ENCODE data around the gene LARP4.
"Not testable (repeated sequence)": the region's sequence is repeated elsewhere in the genome, so short reads cannot be mapped to it uniquely, and the experiment has no call there.

The LARP4 gene

GRCh38 chr12:50400638-50401499, at the start of gene LARP4:
TSS of gene LARP4 (plus strand) at chr12:50400885. CDS start at chr12:50401011, 126 bp downstream.
- DNase-seq (ENCODE audit: low read depth in 2 of 2, low spot score in 1 of 2) = peak; percentile 70 to 80

DNA sequence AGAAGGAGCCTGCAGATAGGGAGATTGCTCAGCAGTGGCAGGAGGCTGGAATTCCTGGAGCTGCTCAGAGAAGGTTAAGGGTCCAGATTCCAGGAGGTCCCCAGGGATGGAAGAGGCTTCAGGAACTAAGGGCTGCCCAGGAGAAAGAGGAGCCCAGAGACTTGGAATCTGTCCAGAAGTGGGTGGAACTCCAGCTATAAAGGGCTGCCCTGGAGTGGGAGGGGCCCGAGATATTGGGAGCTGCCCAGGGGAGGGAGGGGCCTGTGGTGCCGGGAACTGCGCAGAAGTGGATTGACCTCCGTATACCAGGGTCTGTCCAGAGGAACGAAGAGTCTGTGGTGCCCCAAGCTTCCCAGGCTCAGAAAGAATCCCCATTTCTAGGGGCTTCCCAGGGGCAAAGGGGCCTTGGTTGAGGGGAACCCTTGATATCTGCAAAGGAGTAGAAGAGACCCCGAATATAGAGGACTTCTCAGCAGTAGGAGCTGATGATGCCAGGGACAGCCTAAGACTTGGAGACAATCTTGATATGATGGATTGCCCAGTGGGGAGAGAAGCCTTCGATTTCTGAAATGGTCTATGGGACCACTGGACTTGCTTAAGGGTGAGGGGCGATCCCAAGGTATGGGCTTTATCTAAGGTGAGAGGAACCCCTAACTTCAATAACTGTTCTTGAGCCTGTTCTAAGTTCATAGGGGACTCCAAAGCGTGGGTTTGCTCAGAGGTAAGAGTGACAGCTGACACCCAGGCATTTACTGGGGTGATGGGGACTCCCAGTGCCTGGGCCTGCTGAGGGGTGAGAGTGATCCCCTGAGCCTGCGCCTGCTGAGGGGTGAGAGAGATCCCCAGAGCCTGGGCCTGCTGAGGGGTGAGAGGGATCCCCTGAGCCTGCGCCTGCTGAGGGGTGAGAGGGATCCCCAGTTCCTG, 49.3 kb upstream of the LARP4 start:
- no peak for DNase-seq (ENCODE audit: low read depth in 2 of 2, low spot score in 1 of 2)

- DNase-seq (ENCODE audit: low read depth in 2 of 2, low spot score in 1 of 2) = no peak
Measured at GRCh38 chr12:50353404-50353803, 47.3 kb upstream of the LARP4 start.

DNA sequence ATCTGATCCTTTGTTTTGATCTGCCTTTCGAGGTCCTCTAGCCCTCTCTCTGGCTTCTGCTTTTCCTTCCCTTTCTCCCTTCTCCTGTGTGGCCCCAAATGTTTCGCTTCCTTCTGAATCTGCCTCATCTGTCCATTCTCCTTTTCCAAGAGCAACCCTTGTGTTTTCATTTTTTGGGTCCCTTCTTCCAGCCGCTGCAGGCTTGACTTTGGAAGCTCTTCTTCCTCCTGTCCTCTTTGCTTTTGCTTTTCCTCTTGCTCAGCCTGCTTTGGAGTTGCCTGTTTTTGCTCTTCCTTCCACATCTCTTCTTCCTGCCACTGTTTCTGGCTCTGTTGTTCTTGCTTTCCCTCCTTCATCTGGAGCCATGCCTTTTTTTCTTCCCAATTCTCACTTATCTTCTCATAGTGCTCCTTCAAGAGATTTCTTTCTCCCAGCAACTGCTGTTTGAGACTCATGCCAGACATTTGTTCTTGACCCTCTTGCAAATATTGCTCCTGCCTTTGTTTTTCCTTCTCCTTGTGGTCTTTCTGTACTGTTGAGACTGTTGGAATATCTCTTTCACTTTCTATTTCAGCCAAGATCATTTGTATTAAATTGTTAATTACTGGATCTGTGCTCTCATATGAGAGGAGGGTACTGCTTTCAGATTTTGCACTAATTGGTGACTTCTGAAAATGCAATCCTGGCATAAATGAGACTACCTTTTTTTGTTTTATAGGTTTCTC, 46.7 kb upstream of the LARP4 start:
- no peak for DNase-seq (ENCODE audit: low read depth in 2 of 2, low spot score in 1 of 2)

GRCh38 chr12:50354908-50355307, 45.8 kb upstream of the LARP4 start:
- DNase-seq (ENCODE audit: low read depth in 2 of 2, low spot score in 1 of 2) = no peak

GRCh38 chr12:50355365-50355764, 45.3 kb upstream of the LARP4 start:
- DNase-seq (ENCODE audit: low read depth in 2 of 2, low spot score in 1 of 2) = no peak

- DNase-seq (ENCODE audit: low read depth in 2 of 2, low spot score in 1 of 2) = no peak
Measured at GRCh38 chr12:50362671-50363070, 38.0 kb upstream of the LARP4 start.

DNA sequence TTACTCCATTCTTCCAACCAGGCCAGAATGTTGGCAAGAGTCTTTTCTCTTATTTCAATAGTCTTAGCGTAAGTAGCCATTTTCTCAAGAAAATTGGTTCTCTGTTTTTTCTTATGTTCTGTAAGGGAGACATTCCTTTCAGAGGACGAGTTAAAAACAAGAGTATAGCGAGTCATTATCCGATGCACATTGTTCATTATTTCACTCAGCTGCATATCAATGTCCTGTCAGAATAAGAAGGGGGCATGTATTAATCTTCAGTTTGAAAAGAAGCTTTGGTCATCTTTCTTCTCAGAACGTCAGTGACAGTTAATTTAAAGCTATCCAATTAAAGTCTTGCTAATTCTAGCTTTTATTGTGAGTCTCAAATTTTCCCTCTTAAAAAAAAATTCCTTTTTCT, 37.5 kb upstream of the LARP4 start:
- no peak for DNase-seq (ENCODE audit: low read depth in 2 of 2, low spot score in 1 of 2)

DNA sequence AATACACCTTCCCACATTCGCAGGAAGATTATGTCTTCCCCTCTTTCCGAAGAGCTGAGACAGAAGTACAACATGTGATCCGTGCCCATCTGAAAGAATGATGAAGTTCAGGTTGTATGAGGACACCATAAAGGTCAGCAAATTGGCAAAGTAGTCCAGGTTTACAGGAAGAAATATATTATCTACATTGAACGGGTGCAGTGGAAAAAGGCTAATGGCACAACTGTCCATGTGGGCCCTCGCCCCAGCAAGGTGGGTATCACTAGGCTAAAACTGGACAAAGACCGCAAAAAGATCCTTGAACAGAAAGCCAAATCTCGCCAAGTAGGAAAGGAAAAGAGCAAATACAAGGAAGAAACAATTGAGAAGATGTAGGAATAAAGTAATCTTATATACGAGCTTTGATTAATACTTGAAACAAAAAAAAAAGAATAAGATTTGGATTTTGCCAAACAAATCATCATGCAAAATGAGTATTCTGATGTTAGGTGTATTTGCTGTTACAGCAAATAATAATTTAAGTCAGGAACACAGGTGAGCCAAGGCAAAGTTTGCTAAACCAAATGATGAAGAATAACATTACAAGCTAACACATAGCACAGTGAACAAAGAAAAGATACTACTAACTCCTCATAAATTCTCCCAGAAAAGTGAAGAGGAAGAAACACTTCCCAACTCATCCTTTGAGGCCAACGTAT, 34.8 kb upstream of the LARP4 start:
- no peak for DNase-seq (ENCODE audit: low read depth in 2 of 2, low spot score in 1 of 2)

GRCh38 chr12:50370672-50371071, 30.0 kb upstream of the LARP4 start:
- DNase-seq (ENCODE audit: low read depth in 2 of 2, low spot score in 1 of 2) = not testable (repeated sequence)

GRCh38 chr12:50375802-50376201, 24.9 kb upstream of the LARP4 start:
- DNase-seq (ENCODE audit: low read depth in 2 of 2, low spot score in 1 of 2) = no peak

DNA sequence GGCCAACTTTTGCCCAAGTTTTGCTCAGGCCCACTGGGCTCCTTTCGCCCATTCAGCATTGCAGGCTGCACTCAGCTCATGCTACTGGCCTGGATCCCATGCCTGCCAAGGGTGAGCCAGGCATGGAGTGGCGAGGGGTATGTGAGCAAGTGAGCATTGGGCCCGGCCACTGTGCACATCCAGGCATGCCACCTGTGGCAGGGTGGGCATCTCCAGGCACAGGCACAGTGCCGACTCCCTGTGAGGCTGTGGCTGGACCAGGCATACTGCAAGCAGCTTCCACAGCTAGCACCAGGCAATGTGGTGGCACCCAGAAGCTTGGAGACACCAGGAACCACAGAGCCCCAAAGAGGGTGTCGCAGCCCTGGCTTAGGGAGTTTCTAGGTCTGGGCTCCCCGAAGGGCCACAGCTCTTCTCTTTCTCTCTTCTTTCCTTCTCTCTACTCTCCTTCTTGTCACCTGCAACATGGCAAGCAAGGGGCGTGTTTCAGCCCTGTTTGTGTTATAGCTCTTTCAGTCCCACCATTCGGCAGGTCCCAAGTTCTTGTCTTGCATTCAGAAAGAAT, 19.8 kb upstream of the LARP4 start:
- DNase-seq (ENCODE audit: low read depth in 2 of 2, low spot score in 1 of 2) = no peak

DNA sequence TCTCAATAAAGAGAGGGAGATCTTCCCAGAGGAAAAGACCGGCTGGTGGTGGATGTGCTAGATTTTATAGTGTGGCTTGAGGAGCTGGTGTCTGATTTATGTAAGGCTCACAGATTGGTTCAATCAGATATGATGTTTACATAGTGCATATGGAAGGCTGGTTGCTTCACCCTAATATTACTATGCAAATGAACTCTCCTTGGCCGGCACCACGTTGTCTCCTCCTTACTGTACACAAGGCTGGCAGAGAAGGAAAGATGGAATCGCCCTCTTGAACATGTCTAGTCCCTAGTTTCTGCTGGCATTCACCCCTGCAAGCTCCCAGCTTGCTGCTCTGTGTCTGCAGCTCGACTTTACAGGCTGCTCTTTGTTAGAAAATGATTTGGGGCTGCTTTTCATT, 13.2 kb upstream of the LARP4 start:
- no peak for DNase-seq (ENCODE audit: low read depth in 2 of 2, low spot score in 1 of 2)

DNA sequence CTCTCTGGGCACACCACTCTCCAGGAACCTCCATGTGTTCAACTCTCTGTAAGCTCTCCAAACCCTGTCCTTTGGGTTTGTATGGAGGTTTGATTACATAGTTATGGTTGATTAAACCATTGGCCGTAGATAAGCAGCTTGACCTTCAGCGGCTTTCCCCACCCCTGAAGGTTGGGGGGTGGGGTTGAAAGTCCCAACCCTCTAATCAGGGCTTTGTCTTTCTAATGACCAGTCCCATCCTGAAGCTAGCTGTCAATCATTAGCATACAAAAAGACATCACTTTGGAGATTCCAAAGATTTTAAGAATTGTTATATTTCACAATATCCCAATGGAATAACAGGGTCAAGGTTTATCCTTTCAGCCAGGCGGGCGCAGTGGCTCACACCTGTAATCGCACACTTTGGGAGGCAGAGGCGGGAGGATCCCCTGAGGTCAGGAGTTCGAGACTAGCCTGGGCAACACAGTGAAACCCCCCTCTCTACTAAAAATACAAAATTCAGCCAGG, 12.7 kb upstream of the LARP4 start:
- DNase-seq (ENCODE audit: low read depth in 2 of 2, low spot score in 1 of 2) = no peak

- not testable (repeated sequence) for DNase-seq (ENCODE audit: low read depth in 2 of 2, low spot score in 1 of 2)
Measured at GRCh38 chr12:50388793-50389192, 11.9 kb upstream of the LARP4 start.

DNA sequence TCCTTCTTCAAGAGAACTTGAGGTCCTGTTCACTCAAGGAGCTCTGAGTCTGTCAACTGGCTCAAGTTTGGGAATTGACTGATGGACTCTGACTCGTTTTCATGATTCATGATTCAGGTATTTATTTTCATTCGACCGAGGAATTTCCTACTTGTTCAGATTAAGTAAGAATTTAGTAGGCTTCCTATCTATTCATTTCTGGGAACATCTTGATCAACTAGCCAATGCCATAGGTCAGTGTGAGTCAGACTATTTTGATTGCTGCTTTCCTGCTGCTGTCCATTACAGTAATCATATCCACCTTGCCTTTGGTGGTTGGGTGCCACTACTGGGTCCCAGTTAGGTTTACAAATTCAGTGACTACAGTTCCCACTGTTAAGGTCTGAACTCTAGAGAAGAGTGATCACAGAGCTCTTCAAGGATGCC, 10.4 kb upstream of the LARP4 start:
- DNase-seq (ENCODE audit: low read depth in 2 of 2, low spot score in 1 of 2) = no peak

DNA sequence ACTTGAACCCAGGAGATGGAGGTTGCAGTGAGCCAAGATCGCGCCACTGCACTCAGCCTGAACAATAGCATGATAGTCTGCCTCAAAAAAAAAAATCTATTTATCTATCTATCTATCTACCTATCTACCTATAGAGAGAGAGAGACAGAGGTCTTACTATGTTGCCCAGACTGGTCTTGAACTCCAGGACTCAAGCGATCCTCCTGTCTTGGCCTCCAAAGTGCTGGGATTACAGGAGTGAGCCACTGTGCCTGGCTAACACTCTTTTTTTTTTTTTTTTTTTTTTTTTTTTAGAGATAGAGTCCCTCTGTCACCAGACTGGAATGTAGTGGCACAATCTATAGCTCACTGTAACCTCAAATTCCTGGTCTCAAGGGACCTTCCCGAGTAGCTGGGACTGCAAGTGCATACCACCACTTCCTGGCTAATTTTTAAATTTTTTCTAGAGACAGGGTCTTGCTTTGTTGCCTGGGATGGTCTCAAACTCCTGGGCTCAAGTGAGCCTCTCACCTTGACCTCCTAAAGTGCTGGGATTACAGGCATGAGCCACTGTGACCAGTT, 6.1 kb upstream of the LARP4 start:
- no peak for DNase-seq (ENCODE audit: low read depth in 2 of 2, low spot score in 1 of 2)

DNA sequence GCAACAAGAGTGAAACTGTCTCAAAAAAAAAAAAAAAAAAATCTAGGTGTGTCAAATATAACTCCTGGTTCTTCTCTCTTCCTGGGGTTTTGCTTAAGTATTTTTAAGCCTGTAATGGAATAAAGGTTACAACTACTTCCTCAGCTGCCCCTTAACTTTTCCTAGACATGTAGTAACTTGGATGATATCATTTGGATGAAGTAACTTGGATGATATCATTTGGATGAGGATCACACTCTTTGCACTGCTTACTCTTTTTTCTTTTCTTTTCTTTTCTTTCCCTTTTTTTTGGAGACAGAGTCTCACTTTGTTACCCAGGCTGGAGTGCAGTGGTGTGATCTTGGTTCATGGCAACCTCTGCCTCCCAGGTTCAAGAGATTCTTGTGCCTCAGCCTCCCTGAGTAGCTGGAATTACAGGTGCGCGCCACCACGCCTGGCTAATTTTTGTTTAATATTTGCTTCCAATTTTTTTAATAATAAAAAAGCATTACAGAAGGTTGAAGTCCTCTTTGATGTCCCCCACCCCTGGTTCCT, 3.5 kb upstream of the LARP4 start:
- no peak for DNase-seq (ENCODE audit: low read depth in 2 of 2, low spot score in 1 of 2)

DNA sequence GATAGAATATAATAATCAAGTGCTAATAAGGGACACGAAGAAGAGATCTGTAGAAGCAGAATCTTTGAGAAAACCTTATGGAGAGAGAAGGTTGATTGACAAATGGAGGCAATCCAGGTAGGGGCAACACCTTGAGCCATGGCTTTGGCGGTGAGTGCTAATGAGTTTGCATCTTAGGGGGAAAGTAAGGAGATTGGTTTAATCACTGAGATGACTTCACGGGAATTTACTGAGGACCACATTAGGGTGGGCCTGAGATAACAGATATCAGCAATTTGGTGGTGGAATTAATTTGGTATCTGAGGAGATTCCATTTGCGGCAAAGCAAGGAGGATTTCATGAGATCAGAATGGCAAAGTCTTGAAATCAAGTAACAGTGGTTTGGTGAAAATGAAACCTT, 1.8 kb upstream of the LARP4 start:
- no peak for DNase-seq (ENCODE audit: low read depth in 2 of 2, low spot score in 1 of 2)

All from stimulated activated CD8-positive, alpha-beta memory T cell treated with anti-CD3 and anti-CD28 coated beads, Interleukin-4, amount 100 ng/mL, for 4 hours (primary cell).